ENCODE measurements around the gene FBXL7.

DNA sequence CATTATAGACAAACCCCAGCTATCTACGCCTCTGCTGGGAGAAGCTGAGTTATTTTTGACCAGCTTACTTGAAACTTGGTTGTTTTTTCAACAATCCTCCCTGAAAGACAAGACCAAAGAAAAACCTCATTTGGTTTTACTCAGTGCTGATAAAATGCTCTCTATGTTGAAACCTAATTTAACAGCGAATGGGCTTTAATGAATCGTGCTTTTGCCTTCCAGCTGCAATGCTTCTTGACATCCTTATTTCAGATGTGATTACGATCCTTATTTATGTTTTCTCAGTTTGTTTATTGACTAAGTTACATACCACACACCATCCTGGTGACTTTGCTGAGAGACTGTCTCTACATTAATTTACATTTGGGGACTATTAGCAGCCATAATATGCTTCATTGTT lies 179.2 kb downstream of the FBXL7 start:
- TF ChIP-seq CTCF (IDR thresholded peaks at IDR 0.05) (no peak), POLR2AphosphoS5 (IDR thresholded peaks at IDR 0.05; ENCODE audit: low read depth, low read length) (no peak), SIN3A (IDR thresholded peaks at IDR 0.05; ENCODE audit: borderline replicate concordance, insufficient read depth, low read depth, low read length) (no peak), TCF7L2 (IDR thresholded peaks at IDR 0.05; ENCODE audit: low read depth, low read length) (no peak)

All from Panc1 (cell line).